ENCODE results near the gene LBX1. TPM values are rescaled to one million over a fixed set of nuclear protein-coding genes. Genes with fewer than 3 reads are reported as not detected.

The LBX1 gene
- total and polyA plus RNA-seq, 7 donors, result not detected

DNA sequence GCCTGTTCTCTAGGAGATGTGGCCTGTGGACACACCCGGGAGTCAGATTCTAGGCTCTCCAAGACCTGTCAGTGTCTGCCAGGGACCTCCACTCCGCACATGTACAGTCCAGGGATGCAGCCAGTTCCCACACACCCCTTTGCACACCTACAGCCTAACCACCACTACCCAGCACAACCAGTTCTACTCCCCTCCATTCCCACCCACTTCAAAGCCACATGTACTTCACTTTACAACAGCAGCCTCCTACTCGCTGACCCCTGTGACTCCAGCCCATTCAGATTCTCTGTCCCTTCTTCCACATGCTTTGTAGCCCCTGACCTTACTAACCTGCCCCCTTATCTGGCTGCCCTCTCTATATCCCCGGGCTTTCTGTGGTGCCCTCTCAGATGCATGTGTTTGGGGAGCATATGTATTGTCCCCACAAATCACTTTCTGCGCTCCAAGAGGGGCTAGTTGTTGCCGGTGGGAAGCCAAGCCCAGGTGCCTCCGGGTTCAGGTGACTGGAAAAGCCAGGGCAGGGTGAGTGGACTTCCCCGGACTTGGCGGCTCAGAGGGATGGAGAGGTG, 7.2 kb downstream of the LBX1 start:
- H3K4me3 ChIP-seq, result no peak overlapping the region
- DNase-seq, result no peak
- no peak for TF ChIP-seq POLR2AphosphoS5 (IDR thresholded peaks at IDR 0.05)
- TF ChIP-seq POLR2A (IDR thresholded peaks at IDR 0.05), result no peak
- TF ChIP-seq, protein P1, sequence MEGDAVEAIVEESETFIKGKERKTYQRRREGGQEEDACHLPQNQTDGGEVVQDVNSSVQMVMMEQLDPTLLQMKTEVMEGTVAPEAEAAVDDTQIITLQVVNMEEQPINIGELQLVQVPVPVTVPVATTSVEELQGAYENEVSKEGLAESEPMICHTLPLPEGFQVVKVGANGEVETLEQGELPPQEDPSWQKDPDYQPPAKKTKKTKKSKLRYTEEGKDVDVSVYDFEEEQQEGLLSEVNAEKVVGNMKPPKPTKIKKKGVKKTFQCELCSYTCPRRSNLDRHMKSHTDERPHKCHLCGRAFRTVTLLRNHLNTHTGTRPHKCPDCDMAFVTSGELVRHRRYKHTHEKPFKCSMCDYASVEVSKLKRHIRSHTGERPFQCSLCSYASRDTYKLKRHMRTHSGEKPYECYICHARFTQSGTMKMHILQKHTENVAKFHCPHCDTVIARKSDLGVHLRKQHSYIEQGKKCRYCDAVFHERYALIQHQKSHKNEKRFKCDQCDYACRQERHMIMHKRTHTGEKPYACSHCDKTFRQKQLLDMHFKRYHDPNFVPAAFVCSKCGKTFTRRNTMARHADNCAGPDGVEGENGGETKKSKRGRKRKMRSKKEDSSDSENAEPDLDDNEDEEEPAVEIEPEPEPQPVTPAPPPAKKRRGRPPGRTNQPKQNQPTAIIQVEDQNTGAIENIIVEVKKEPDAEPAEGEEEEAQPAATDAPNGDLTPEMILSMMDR (IDR thresholded peaks at IDR 0.05), result no peak
- H3K4me1 ChIP-seq, result peaks cover 0 to 58% (median 57%) of the 10 kb centered on the region in 4 donors
- H3K27me3 ChIP-seq, result peaks cover 91 to 100% (median 99%) of the 10 kb centered on the region in 3 donors
- no peak overlapping the region for H3K27ac ChIP-seq
- no peaks in the 10 kb centered on the region for H3K36me3 ChIP-seq
- intact Hi-C loops (cut with DNase I), result no loop called here
- no peaks in the 10 kb centered on the region for H3K9me3 ChIP-seq
- 6 to 7% methylated on average over 9 of the region's 9 CpGs for WGBS, 2 donors

DNA sequence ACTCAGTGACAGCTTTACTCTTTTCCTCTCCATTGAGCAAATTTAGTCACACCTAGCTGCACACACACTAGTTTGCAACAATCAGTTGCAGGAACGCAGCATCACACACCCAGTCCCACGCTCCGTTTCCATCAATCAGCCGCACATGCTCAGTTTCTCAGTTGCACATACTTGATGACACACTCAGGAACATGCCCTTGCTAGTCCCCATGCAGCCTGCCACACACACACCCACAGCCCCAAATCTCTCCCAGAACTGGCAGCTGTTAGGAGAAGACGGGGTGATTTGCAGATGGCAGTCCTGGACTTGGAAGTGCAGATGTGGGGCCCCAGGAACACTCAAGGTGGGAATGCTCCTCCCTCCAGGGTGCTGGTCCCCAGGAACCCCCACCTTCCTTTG, 7.7 kb downstream of the LBX1 start:
- H3K27ac ChIP-seq, result no peak overlapping the region
- H3K36me3 ChIP-seq, result no peaks in the 10 kb centered on the region
- DNase-seq, result no peak
- no peaks in the 10 kb centered on the region for H3K9me3 ChIP-seq
- H3K4me1 ChIP-seq, result peaks cover 0 to 58% (median 57%) of the 10 kb centered on the region in 4 donors
- peaks cover 92 to 100% (median 99%) of the 10 kb centered on the region in 3 donors for H3K27me3 ChIP-seq
- 6 to 17% methylated on average over 5 of the region's 5 CpGs for WGBS, 2 donors
- intact Hi-C loops (cut with DNase I), result no loop called here
- TF ChIP-seq EP300 (IDR thresholded peaks at IDR 0.05), result no peak
- TF ChIP-seq POLR2AphosphoS5 (IDR thresholded peaks at IDR 0.05), result no peak
- TF ChIP-seq, protein P1 (IDR thresholded peaks at IDR 0.05), result no peak
- TF ChIP-seq POLR2A (IDR thresholded peaks at IDR 0.05), result no peak
- no peak overlapping the region for H3K4me3 ChIP-seq

DNA sequence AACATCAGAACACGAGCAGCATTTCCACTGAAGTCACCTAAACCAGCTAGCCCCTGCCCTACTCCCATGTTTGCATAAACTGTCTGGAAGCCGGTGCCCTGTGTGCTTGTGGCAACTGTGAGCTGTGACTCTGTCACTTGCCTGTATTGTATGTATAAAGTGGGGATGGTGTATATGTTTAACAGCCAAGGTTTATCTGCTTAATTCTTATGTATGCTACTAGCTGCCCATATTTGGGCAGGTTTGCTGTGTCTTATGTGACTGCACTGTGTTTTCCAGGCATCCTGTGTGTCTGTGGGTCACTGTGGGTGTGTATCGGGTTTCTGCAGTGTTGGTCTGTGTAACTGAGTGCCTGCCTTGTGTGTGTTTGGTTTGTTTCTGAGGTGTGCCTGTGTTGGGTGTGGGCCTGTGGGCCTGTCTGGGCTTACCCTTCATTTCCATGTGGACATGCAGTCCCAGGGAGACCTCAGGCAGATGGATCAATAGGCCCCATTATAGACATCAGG, 9.3 kb downstream of the LBX1 start:
- intact Hi-C loops (cut with DNase I), result loop anchor here (5.0 to 10.0 kb wide), 2 partner anchors 222 to 565 kb away; partner anchors contain the start of gene NPM3
- WGBS, 2 donors, result 24 to 33% methylated on average over 3 of the region's 3 CpGs

DNA sequence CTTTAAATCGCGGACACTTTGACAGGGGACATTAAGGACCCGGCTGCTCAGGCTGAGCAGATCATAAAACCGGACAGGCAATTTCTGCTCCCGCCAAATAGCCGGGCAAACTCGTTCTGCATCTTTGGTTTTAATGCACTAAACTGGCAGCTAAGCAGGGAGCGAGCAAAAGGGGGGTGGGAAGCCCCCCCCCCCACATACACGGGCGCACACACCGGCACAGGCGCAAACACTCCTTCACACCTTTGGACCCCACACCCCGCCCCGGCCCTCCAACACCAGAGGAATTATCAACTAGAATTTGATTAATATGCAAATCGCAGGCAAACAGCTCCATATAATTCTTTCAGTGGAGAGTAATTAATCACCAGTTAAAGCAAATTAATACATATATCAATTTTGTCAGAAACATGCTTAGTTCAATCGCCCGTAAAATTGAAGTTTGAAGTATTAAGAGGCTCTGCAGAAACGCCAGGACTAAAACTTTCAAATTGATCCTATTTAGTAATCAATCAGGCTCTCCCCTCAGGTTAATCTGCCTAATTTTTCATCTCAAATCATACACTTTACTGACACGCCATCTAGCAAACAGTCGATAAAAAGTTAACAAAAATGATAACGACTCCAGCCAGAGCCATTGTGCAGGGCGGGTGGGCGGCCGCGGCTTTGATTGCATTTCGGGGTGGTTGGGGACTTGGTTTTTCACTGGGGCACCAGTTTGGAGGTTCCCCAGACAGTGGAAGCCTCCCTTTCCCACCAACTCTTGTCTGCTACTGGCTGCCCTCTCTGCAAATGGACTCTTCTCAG, 9.9 kb downstream of the LBX1 start:
- Histone ChIP-seq H3K27me3 (peaks cover 87 to 100% (median 99%) of the 10 kb centered on the region in 3 donors), H3K4me3 (no peak overlapping the region), H3K9me3 (no peaks in the 10 kb centered on the region), H3K36me3 (no peaks in the 10 kb centered on the region), H3K27ac (no peak overlapping the region), H3K4me1 (peaks cover 0 to 58% (median 56%) of the 10 kb centered on the region in 4 donors)
- intact Hi-C loops (cut with DNase I), result loop anchor here (5.0 to 10.0 kb wide), 2 partner anchors 223 to 565 kb away; partner anchors contain the start of gene NPM3
- no peak for TF ChIP-seq POLR2AphosphoS5 (IDR thresholded peaks at IDR 0.05)
- TF ChIP-seq POLR2A (IDR thresholded peaks at IDR 0.05), result no peak
- no peak for TF ChIP-seq EP300 (IDR thresholded peaks at IDR 0.05)
- WGBS, 2 donors, result 10 to 14% methylated on average over 26 of the region's 26 CpGs
- DNase-seq, result no peak

More for the DNA sequence above, 9.3 kb downstream of the LBX1 start:
- no peak for TF ChIP-seq POLR2AphosphoS5 (IDR thresholded peaks at IDR 0.05)
- TF ChIP-seq, protein P1 (IDR thresholded peaks at IDR 0.05), result no peak
- no peak for TF ChIP-seq POLR2A (IDR thresholded peaks at IDR 0.05)
- no peak for TF ChIP-seq EP300 (IDR thresholded peaks at IDR 0.05)
- H3K4me3 ChIP-seq, result no peak overlapping the region
- H3K9me3 ChIP-seq, result no peaks in the 10 kb centered on the region
- peaks cover 91 to 100% (median 99%) of the 10 kb centered on the region in 3 donors for H3K27me3 ChIP-seq
- H3K36me3 ChIP-seq, result no peaks in the 10 kb centered on the region
- peaks cover 0 to 58% (median 56%) of the 10 kb centered on the region in 4 donors for H3K4me1 ChIP-seq
- DNase-seq, result no peak
- no peak overlapping the region for H3K27ac ChIP-seq

All from sigmoid colon (tissue), 7 donors.